Keratinocyte (primary cell): ENCODE measurements around the gene AIRE. TPM values are rescaled to one million over a fixed set of nuclear protein-coding genes. Genes with fewer than 3 reads are reported as not detected.
A peak's percentile ranks its signal among the peaks of the same experiment; 100 is the strongest.

Experiments
- DNase-seq: peaks from one replicate; pipeline ENCODE4 v3.0.0-alpha.2; 2011; ENCODE audit warnings: low read depth, missing footprints, low spot score
- FAIRE-seq: peaks from 2 replicates; lab custom pipeline; 2011; peaks lifted over from hg19 to GRCh38; lab: Jason Lieb, UNC
- H2AFZ ChIP-seq: 2 replicates; pipeline ENCODE4 v1.6.0; 2012; ENCODE audit warnings: low read length, control low read depth, inconsistent platforms; ENCODE audit not compliant: control insufficient read depth
- H3K27ac ChIP-seq: 2 replicates; pipeline ENCODE4 v1.5.1; 2011; ENCODE audit warnings: low read length; ENCODE audit not compliant: control insufficient read depth, insufficient read depth
- H3K27me3 ChIP-seq: 3 replicates; pipeline ENCODE4 v1.6.0; 2011; ENCODE audit warnings: low read length; ENCODE audit not compliant: control insufficient read depth, insufficient read depth; ENCODE audit errors: extremely low read depth
- H3K36me3 ChIP-seq, 2 experiments: 2 replicates in 1 of 2; 3 replicates in 1 of 2; pipeline ENCODE4 v1.5.1; 2011; ENCODE audit warnings: low read length in 2 of 2, mild to moderate bottlenecking in 1 of 2; ENCODE audit not compliant: control insufficient read depth in 2 of 2, insufficient read depth in 2 of 2; ENCODE audit errors: extremely low read depth in 1 of 2
- H3K4me1 ChIP-seq: 3 replicates; pipeline ENCODE4 v1.5.1; 2011; ENCODE audit warnings: low read length; ENCODE audit not compliant: control insufficient read depth, insufficient read depth; ENCODE audit errors: extremely low read depth
- H3K4me2 ChIP-seq: 3 replicates; pipeline ENCODE4 v1.6.0; 2011; ENCODE audit warnings: low read depth, low read length; ENCODE audit not compliant: control insufficient read depth, insufficient read depth; ENCODE audit errors: extremely low read depth
- H3K4me3 ChIP-seq, 3 experiments: fragments of 200-600 bp in 1 of 3; sonication (generic) in 1 of 3; 2 replicates in 2 of 3; 3 replicates in 1 of 3; pipeline ENCODE4 v1.5.1; 2011 to 2016; ENCODE audit warnings: low read length in 3 of 3, mild to moderate bottlenecking in 3 of 3, control low read depth in 2 of 3, inconsistent platforms in 1 of 3, low read depth in 1 of 3, mixed read lengths in 1 of 3, mixed run types in 1 of 3, moderate library complexity in 1 of 3; ENCODE audit not compliant: control insufficient read depth in 2 of 3, insufficient read depth in 2 of 3; ENCODE audit errors: extremely low read depth in 1 of 3
- H3K79me2 ChIP-seq: 2 replicates; pipeline ENCODE4 v1.6.0; 2012; ENCODE audit warnings: low read length; ENCODE audit not compliant: control insufficient read depth, insufficient read depth
- H3K9ac ChIP-seq: 3 replicates; pipeline ENCODE4 v1.6.0; 2011; ENCODE audit warnings: low read length; ENCODE audit not compliant: control insufficient read depth, insufficient read depth; ENCODE audit errors: extremely low read depth
- H3K9me1 ChIP-seq: 3 replicates; pipeline ENCODE4 v1.6.0; 2011; ENCODE audit warnings: low read length; ENCODE audit not compliant: control insufficient read depth, insufficient read depth; ENCODE audit errors: extremely low read depth
- H3K9me3 ChIP-seq: 2 replicates; pipeline ENCODE4 v1.5.1; 2012; ENCODE audit warnings: low read depth, low read length; ENCODE audit not compliant: control insufficient read depth
- H4K20me1 ChIP-seq: 3 replicates; pipeline ENCODE4 v1.6.0; 2011; ENCODE audit warnings: low read length; ENCODE audit not compliant: control insufficient read depth, insufficient read depth; ENCODE audit errors: extremely low read depth
- EZH2 ChIP-seq: IDR thresholded peaks from one replicate; pipeline ENCODE4 v1.6.1; 2012; ENCODE audit warnings: inconsistent platforms, mild to moderate bottlenecking, low read length, moderate library complexity
- dilution Hi-C: fragments of 300-500 bp; cut with MboI; formaldehyde crosslinking; loops from one replicate; pipeline ENCODE4 v1.7.0; 2020; ENCODE audit warnings: low sequenced_read_pairs; ENCODE audit not compliant: extremely low pct_ligation_motif_present
- polyA plus RNA-seq, 5 experiments: library from polyadenylated mRNA; depleted of rRNA in 3 of 5; stranded (reverse) in 3 of 5; stranded (forward) in 1 of 5; unstranded in 1 of 5; fragments of >200 nt; gene quantifications; 1 replicate in 1 of 5; 2 replicates in 3 of 5; 3 replicates in 1 of 5; pipeline versions ENCODE4 v1.2.1 to v1.2.3, GENCODE V29; 2011 to 2012; ENCODE audit warnings: missing spikeins in 2 of 5, low read depth in 1 of 5, low replicate concordance in 1 of 5
- TF ChIP-seq, protein P1 (sequence below), 3 experiments: IDR thresholded peaks in 1 of 3; conservative IDR thresholded peaks in 1 of 3; optimal IDR thresholded peaks in 1 of 3; 2 replicates in 2 of 3; 3 replicates in 1 of 3; pipeline versions ENCODE3 to v1.5.1; 2011; ENCODE audit warnings: low read length in 3 of 3, mild to moderate bottlenecking in 3 of 3, moderate library complexity in 2 of 3, control low read depth in 1 of 3, inconsistent platforms in 1 of 3; ENCODE audit not compliant: insufficient read depth in 2 of 3; ENCODE audit errors: extremely low read depth in 1 of 3

The AIRE gene
- polyA plus RNA-seq, 1 donor (not counting 4 experiments of a cell fraction or from before 2014, with no cell fraction given) = not detected

DNA sequence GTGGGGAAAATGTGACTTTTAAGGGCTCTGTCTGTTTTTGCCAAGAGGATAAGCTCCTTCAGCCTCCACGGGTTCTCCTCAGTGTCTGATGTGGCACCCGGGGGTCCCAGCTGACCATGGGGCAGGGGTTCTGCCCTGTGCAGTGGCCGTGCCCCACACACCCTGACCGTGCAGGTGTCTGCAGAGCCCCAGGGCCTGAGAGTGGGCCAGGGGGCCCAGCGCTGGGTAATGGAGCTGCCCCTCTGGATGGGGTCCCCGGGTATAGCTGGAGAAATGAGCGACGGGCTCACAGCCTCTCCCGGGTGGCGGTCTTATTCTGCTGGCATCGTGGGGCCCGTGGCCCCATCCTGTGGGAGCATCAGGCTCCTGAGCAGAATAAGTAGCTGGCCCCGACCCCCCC lies 11.2 kb downstream of the AIRE start:
- dilution Hi-C loops = no loop called here
- peaks cover 4% of the 10 kb centered on the region for H4K20me1 ChIP-seq
- no peak overlapping the region for H3K4me3 ChIP-seq
- FAIRE-seq (no peak), DNase-seq (no peak)
- H3K27me3 ChIP-seq = peaks cover 13% of the 10 kb centered on the region
- no peak overlapping the region for H3K27ac ChIP-seq
- H2AFZ ChIP-seq = no peak overlapping the region
- peaks cover 11% of the 10 kb centered on the region for H3K4me1 ChIP-seq
- no peak overlapping the region for H3K9ac ChIP-seq
- H3K9me1 ChIP-seq = no peaks in the 10 kb centered on the region
- peaks cover 13% of the 10 kb centered on the region for H3K79me2 ChIP-seq
- no peaks in the 10 kb centered on the region for H3K9me3 ChIP-seq
- no peak overlapping the region for H3K4me2 ChIP-seq
- no peak for TF ChIP-seq EZH2
- TF ChIP-seq, protein P1, sequence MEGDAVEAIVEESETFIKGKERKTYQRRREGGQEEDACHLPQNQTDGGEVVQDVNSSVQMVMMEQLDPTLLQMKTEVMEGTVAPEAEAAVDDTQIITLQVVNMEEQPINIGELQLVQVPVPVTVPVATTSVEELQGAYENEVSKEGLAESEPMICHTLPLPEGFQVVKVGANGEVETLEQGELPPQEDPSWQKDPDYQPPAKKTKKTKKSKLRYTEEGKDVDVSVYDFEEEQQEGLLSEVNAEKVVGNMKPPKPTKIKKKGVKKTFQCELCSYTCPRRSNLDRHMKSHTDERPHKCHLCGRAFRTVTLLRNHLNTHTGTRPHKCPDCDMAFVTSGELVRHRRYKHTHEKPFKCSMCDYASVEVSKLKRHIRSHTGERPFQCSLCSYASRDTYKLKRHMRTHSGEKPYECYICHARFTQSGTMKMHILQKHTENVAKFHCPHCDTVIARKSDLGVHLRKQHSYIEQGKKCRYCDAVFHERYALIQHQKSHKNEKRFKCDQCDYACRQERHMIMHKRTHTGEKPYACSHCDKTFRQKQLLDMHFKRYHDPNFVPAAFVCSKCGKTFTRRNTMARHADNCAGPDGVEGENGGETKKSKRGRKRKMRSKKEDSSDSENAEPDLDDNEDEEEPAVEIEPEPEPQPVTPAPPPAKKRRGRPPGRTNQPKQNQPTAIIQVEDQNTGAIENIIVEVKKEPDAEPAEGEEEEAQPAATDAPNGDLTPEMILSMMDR (optimal IDR thresholded peaks at IDR 0.05 in 1 of 3, IDR thresholded peaks at IDR 0.05 in 1 of 3, conservative IDR thresholded peaks at IDR 0.05 in 1 of 3; ENCODE audit: extremely low read depth in 1 of 3, insufficient read depth in 2 of 3, low read length in 3 of 3) = no peak
- no peaks in the 10 kb centered on the region for H3K36me3 ChIP-seq

DNA sequence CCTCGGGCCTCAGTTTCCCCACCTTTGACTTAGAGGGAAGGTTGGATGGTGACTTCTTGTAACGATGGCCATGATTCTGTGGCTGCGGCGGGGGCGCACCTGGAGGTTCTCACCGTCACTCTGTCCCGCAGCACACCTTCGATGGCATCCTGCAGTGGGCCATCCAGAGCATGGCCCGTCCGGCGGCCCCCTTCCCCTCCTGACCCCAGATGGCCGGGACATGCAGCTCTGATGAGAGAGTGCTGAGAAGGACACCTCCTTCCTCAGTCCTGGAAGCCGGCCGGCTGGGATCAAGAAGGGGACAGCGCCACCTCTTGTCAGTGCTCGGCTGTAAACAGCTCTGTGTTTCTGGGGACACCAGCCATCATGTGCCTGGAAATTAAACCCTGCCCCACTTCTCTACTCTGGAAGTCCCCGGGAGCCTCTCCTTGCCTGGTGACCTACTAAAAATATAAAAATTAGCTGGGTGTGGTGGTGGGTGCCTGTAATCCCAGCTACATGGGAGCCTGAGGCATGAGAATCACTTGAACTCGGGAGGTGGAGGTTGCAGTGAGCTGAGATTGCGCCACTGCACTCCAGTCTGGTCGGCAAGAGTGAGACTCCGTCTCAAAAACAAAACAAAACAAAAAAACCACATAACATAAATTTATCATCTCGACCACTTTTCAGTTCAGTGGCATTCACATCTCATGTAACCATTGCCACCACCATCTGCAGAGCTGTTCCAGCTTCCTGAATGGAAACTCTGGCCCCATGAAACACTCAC lies 12.0 kb downstream of the AIRE start:
- Histone ChIP-seq H3K27me3 (peaks cover 9% of the 10 kb centered on the region), H4K20me1 (peaks cover 6% of the 10 kb centered on the region), H3K4me1 (peaks cover 14% of the 10 kb centered on the region), H2AFZ (no peak overlapping the region), H3K36me3 (no peaks in the 10 kb centered on the region), H3K4me3 (no peak overlapping the region), H3K79me2 (peaks cover 21% of the 10 kb centered on the region), H3K9me3 (no peaks in the 10 kb centered on the region), H3K9me1 (no peaks in the 10 kb centered on the region), H3K9ac (no peak overlapping the region), H3K27ac (no peak overlapping the region), H3K4me2 (peak overlapping the region; percentile 8)
- dilution Hi-C loops = no loop called here
- DNase-seq = peak; percentile 36
- no peak for FAIRE-seq
- TF ChIP-seq, protein P1 (optimal IDR thresholded peaks at IDR 0.05 in 1 of 3, IDR thresholded peaks at IDR 0.05 in 1 of 3, conservative IDR thresholded peaks at IDR 0.05 in 1 of 3; ENCODE audit: extremely low read depth in 1 of 3, insufficient read depth in 2 of 3, low read length in 3 of 3) = peak; percentile 73 to 98 (median 76)
- no peak for TF ChIP-seq EZH2
